Uterus (tissue), 4 donors: ENCODE results near the gene AMT. TPM values are rescaled to one million over a fixed set of nuclear protein-coding genes. Genes with fewer than 3 reads are reported as not detected.
"Not testable (repeated sequence)": the region's sequence is repeated elsewhere in the genome, so short reads cannot be mapped to it uniquely, and the experiment has no call there.

Experiments
- DNase-seq, 2 donors: peaks; one replicate each; pipeline ENCODE4 v3.0.0-alpha.2; 2019 to 2020
- H3K27ac ChIP-seq, 2 donors: fragments of 200-600 bp; sonication (generic); 1 replicate in 1 of 2; 2 replicates in 1 of 2; pipeline ENCODE4 v1.5.1; 2016 to 2018
- H3K27me3 ChIP-seq, 2 donors: fragments of 200-600 bp; sonication (generic); one replicate each; pipeline ENCODE4 v1.5.1; 2018 to 2019; ENCODE audit warnings: control low read depth in 1 of 2
- H3K36me3 ChIP-seq, 2 donors: fragments of 200-600 bp; sonication (generic); one replicate each; pipeline ENCODE4 v1.5.1; 2019; ENCODE audit warnings: control low read depth in 1 of 2
- H3K4me1 ChIP-seq, 2 donors: fragments of 200-600 bp; sonication (generic); one replicate each; pipeline ENCODE4 v1.5.1; 2018 to 2019; ENCODE audit warnings: control low read depth in 1 of 2
- H3K4me3 ChIP-seq, 2 donors: fragments of 200-600 bp; sonication (generic); 1 replicate in 1 of 2; 2 replicates in 1 of 2; pipeline ENCODE4 v1.5.1; 2018 to 2019; ENCODE audit warnings: mild to moderate bottlenecking in 1 of 2
- H3K9me3 ChIP-seq, 2 donors: fragments of 200-600 bp; sonication (generic); one replicate each; pipeline ENCODE4 v1.5.1; 2019; ENCODE audit warnings: control low read depth in 1 of 2
- POLR2A ChIP-seq, 2 donors: fragments of 450-650 bp; IDR thresholded peaks; one replicate each; pipeline ENCODE4 v1.6.1; 2016; ENCODE audit warnings: antibody characterized with exemption in 2 of 2, mild to moderate bottlenecking in 1 of 2, moderate library complexity in 1 of 2
- intact Hi-C: fragments of 100-400 bp; cut with DNase I; formaldehyde crosslinking; loops from one replicate; pipeline ENCODE4 v1.15.1; 2023; ENCODE audit warnings: low total_unique reads
- total RNA-seq, 4 donors: library from RNA; depleted of rRNA in 3 of 4; stranded (reverse); fragments of >200 nt in 3 of 4; gene quantifications; one replicate each; pipeline versions ENCODE4 v1.1.0 to v1.2.4, GENCODE V29; 2014 to 2023
- TF ChIP-seq, protein P1 (sequence below), 4 experiments: fragments of 200-600 bp in 2 of 4; fragments of 450-650 bp in 2 of 4; sonication (generic) in 2 of 4; IDR thresholded peaks; one replicate each; pipeline ENCODE4 v1.5.1; 2016 to 2019; ENCODE audit warnings: antibody characterized with exemption in 4 of 4, mild to moderate bottlenecking in 2 of 4, moderate library complexity in 1 of 4
- donor health status: DM: yes; HTN: yes; CAD: no.

AMT gene
- total RNA-seq, 4 donors from 2014 or later = 1.5 to 17.9 (median 14.0) TPM

DNA sequence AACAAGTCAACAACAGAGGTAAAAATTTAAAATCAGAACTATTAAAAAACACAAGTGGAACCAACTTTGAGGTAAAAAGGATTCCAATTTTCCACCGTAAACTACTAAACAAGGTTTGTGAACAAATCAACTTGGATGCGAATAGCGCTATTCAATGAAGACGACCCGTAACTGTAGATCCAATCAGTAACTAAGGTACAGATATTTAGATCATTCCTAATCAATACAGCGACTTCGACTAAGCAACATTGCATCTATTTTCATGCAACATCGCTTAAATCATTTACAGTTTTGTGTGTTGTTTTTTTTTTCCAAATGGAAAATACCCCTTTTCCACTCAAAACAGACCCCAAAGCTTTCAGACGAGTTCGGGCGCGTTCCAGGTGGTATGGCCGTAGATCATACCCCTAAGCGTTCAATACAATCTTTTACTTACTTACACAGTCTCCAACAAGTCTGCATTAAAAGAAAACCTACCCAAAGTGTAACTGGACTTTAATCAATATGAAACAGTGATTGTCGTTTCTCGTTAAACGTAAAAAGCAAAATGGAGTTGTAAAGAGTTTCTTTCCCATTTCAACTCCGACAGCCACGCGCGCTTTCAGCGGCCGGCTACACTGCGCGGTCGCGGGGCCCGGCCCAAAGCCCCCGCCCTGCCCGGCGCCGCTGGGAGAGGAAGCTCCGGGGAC, 11.3 kb downstream of the AMT start:
- DNase-seq = no peak
- intact Hi-C loops = loop anchor here (5.0 kb wide), 1 partner anchor 54 kb away; the partner anchor contains the start of gene GPX1
- Histone ChIP-seq H3K4me1 (peaks cover 1 to 13% of the 10 kb centered on the region in 2 donors), H3K9me3 (no peaks in the 10 kb centered on the region), H3K27ac (peak overlapping the region; percentile 97 to 98), H3K27me3 (no peaks in the 10 kb centered on the region), H3K4me3 (peak overlapping the region; percentile 47 to 87), H3K36me3 (no peaks in the 10 kb centered on the region)
- TF ChIP-seq POLR2A (IDR thresholded peaks at IDR 0.05) = no peak
- TF ChIP-seq, protein P1, sequence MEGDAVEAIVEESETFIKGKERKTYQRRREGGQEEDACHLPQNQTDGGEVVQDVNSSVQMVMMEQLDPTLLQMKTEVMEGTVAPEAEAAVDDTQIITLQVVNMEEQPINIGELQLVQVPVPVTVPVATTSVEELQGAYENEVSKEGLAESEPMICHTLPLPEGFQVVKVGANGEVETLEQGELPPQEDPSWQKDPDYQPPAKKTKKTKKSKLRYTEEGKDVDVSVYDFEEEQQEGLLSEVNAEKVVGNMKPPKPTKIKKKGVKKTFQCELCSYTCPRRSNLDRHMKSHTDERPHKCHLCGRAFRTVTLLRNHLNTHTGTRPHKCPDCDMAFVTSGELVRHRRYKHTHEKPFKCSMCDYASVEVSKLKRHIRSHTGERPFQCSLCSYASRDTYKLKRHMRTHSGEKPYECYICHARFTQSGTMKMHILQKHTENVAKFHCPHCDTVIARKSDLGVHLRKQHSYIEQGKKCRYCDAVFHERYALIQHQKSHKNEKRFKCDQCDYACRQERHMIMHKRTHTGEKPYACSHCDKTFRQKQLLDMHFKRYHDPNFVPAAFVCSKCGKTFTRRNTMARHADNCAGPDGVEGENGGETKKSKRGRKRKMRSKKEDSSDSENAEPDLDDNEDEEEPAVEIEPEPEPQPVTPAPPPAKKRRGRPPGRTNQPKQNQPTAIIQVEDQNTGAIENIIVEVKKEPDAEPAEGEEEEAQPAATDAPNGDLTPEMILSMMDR (IDR thresholded peaks at IDR 0.05) = no peak

DNA sequence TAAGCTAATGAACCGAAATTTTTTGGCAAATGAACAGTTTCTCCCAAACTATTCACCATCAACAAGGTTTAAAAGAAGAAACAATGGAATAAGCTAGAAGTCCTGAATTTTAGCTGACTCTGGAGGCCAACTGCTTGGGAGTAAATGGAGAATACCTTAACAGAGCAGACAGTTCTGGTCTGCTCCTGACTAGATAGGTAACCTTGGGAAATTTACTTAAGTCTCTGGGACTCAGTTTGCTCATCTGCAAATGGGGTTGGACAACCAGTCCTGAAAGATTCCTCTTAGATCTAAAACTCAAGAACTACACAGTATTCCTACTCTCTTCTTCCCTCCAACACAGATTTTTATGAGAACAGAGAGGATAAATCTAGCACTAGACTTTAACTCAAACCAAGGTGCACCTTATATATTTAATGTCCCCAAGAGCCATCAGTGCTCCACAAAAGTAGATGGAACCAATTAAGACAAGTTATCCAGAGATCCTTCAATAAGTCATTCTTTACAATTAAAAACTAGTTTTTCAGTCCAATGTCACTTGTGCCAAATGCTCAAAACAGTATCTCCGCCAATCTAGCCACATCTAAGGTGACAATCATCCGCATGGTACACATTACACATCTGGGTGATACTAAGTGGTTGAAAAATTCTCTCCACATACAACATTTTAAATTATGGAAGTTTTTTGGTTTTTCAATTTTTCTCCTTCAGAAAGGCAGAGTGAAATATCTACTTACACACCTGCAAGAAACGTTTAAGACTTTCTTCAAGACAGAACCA, 12.0 kb downstream of the AMT start:
- no peak for DNase-seq
- intact Hi-C loops = loop anchor here (5.0 kb wide), 1 partner anchor 53 kb away; the partner anchor contains the start of gene GPX1
- no peaks in the 10 kb centered on the region for H3K36me3 ChIP-seq
- H3K27ac ChIP-seq = peak overlapping the region; percentile 97 to 98
- TF ChIP-seq, protein P1 (IDR thresholded peaks at IDR 0.05) = no peak
- no peak for TF ChIP-seq POLR2A (IDR thresholded peaks at IDR 0.05)
- no peaks in the 10 kb centered on the region for H3K27me3 ChIP-seq
- no peaks in the 10 kb centered on the region for H3K9me3 ChIP-seq
- peak overlapping the region; percentile 47 to 87 for H3K4me3 ChIP-seq
- H3K4me1 ChIP-seq = peaks cover 7 to 13% of the 10 kb centered on the region in 2 donors

DNA sequence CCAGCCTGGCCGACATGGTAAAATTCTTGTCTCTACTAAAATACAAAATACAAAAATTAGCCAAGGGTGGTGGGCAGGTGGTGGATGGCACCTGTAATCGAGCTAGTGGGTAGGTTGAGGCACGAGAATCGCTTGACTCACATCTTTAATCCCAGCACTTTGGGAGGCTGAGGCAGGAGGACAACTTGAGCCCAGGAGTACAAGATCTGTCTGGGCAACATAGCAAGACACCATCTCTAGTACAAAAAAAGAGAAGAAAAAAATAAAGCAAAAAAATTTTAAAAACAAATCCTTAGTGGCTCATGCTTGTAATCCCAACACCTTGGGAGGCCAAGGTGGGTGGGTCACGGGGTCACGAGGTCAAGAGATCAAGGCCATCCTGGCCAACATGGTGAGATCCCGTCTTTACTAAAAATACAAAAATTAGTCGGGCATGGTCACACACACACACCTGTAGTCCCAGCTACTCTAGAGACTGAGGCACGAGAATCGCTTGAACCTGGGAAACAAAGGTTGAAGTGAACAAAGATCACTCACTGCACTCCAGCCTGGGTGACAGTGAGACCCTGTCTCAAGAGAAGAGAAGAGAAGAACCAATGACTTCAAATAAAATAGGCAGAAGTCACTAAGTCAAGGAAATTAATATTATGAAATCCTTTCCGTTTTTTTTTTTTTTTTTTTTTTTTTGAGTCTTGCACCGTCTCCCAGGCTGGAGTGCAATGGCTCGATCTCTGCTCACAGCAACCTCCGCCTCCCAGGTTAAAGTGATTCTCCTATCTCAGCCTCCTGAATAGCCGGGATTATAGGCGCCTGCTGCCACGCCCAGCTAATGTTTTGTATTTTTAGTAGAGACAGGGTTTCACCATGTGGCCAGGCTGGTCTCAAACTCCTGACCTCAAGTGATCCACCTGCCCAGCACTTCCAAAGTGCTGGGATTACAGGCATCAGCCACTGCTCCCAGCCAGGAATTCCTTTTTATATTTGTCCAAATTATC, 15.4 kb downstream of the AMT start:
- DNase-seq = no peak
- TF ChIP-seq, protein P1 (IDR thresholded peaks at IDR 0.05) = no peak
- TF ChIP-seq POLR2A (IDR thresholded peaks at IDR 0.05) = no peak
- H3K4me3 ChIP-seq = no peak overlapping the region
- no peaks in the 10 kb centered on the region for H3K27me3 ChIP-seq
- intact Hi-C loops = no loop called here
- no peaks in the 10 kb centered on the region for H3K9me3 ChIP-seq
- peaks cover 0 to 7% of the 10 kb centered on the region in 2 donors for H3K4me1 ChIP-seq
- peak overlapping the region; percentile 11 to 50 for H3K27ac ChIP-seq
- H3K36me3 ChIP-seq = no peaks in the 10 kb centered on the region

DNA sequence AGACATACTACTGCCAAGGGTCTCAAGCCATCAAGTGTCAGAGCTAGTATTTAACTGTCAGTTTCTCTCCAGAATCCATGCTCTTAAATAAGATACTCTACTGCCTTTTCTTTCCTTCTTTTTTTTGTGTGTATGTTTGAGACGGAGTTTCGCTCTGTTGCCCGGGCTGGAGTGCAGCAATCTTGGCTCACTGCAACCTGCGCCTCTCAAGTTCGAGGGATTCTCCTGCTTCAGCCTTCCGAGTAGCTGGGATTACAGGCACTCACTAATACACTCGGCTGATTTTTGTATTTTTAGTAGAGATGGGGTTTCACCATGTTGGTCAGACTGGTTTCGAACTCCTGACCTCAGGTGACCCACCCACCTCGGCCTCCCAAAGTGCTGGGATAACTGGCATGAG, 16.7 kb downstream of the AMT start:
- H3K4me3 ChIP-seq, H3K36me3 ChIP-seq, H3K4me1 ChIP-seq, intact Hi-C loops, DNase-seq, H3K9me3 ChIP-seq, H3K27me3 ChIP-seq: not testable (repeated sequence)
- peak overlapping the region; percentile 33 to 38 for H3K27ac ChIP-seq

DNA sequence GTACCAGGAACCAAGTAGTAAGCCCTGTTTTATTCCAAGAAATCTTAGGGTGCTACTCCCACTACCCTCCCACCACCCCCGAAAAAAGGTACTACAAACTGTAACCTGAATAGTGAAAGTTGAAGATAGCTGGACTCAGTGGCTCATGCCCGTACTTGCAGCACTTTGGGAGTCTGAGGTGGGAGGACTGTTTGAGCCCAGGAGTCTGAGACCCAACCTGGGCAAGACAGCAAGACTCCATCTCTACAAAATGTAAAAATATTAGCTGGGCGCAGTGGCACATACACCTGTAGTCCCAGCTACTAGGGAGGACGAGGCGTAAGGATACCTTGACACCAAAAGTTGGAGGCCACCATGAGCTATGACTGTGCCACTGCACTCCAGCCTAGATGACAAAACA, 18.4 kb downstream of the AMT start:
- no peak overlapping the region for H3K27ac ChIP-seq
- H3K27me3 ChIP-seq = no peaks in the 10 kb centered on the region
- no peaks in the 10 kb centered on the region for H3K9me3 ChIP-seq
- intact Hi-C loops = no loop called here
- H3K4me1 ChIP-seq = peaks cover 0 to 7% of the 10 kb centered on the region in 2 donors
- no peaks in the 10 kb centered on the region for H3K36me3 ChIP-seq
- no peak for DNase-seq
- H3K4me3 ChIP-seq = no peak overlapping the region
- TF ChIP-seq, protein P1 (IDR thresholded peaks at IDR 0.05) = no peak
- TF ChIP-seq POLR2A (IDR thresholded peaks at IDR 0.05) = no peak
